ENCODE results near the gene NDRG2.

NDRG2 gene

GRCh38 chr14:20982646-20983369, 42.1 kb downstream of the NDRG2 start:
- no peaks in the 10 kb centered on the region for H3K36me3 ChIP-seq (ENCODE audit: control insufficient read depth, insufficient read depth, low read length)
- H3K9ac ChIP-seq (ENCODE audit: low read depth, low read length), result no peak overlapping the region

GRCh38 chr14:20980906-20981305, 44.0 kb downstream of the NDRG2 start:
- H3K9me3 ChIP-seq (ENCODE audit: control insufficient read depth, insufficient read depth, low read length), result no peaks in the 10 kb centered on the region
- H3K36me3 ChIP-seq (ENCODE audit: control insufficient read depth, insufficient read depth, low read length), result no peaks in the 10 kb centered on the region
- peaks cover 4% of the 10 kb centered on the region; the same call in 1 of the 2 replicates for H3K27me3 ChIP-seq (ENCODE audit: control insufficient read depth, insufficient read depth, low read length)
- no peak overlapping the region for H3K9ac ChIP-seq (ENCODE audit: low read depth, low read length)
- H3K27ac ChIP-seq (ENCODE audit: low read depth, low read length), result no peak overlapping the region
- no peak overlapping the region for H3K4me3 ChIP-seq (ENCODE audit: low read depth, low read length)
- no peaks in the 10 kb centered on the region for H3K4me1 ChIP-seq (ENCODE audit: control insufficient read depth, insufficient read depth, low read length)

More at GRCh38 chr14:20982646-20983369, 42.1 kb downstream of the NDRG2 start:
- Histone ChIP-seq H3K9me3 (ENCODE audit: control insufficient read depth, insufficient read depth, low read length) (no peaks in the 10 kb centered on the region), H3K27me3 (ENCODE audit: control insufficient read depth, insufficient read depth, low read length) (peaks cover 4% of the 10 kb centered on the region; the same call in 1 of the 2 replicates), H3K4me1 (ENCODE audit: control insufficient read depth, insufficient read depth, low read length) (no peaks in the 10 kb centered on the region), H3K27ac (ENCODE audit: low read depth, low read length) (no peak overlapping the region), H3K4me3 (ENCODE audit: low read depth, low read length) (no peak overlapping the region)

DNA sequence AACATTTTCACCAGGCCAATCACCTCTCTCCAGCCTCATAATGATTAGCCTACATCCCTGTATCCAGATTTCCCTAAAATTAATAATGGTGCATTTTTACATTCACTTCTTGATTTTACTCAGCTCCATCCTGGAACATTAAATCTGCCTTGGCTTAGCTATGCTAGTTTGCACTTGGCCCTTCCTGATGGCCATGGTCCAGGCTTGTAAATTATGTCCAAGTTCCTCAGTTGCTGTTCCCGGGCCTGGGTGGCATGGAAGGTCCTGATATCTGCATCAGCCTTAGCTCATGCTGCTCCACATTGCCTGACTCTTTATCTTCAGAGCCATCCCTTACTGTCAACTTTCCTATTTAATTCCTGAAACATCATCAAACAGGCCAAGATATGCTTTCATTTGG, 46.2 kb downstream of the NDRG2 start:
- Histone ChIP-seq H3K27ac (ENCODE audit: low read depth, low read length) (no peak overlapping the region), H3K4me1 (ENCODE audit: control insufficient read depth, insufficient read depth, low read length) (no peaks in the 10 kb centered on the region), H3K9me3 (ENCODE audit: control insufficient read depth, insufficient read depth, low read length) (no peaks in the 10 kb centered on the region), H3K36me3 (ENCODE audit: control insufficient read depth, insufficient read depth, low read length) (no peaks in the 10 kb centered on the region), H3K4me3 (ENCODE audit: low read depth, low read length) (no peak overlapping the region), H3K27me3 (ENCODE audit: control insufficient read depth, insufficient read depth, low read length) (peaks cover 4% of the 10 kb centered on the region; the same call in 1 of the 2 replicates), H3K9ac (ENCODE audit: low read depth, low read length) (no peak overlapping the region)

DNA sequence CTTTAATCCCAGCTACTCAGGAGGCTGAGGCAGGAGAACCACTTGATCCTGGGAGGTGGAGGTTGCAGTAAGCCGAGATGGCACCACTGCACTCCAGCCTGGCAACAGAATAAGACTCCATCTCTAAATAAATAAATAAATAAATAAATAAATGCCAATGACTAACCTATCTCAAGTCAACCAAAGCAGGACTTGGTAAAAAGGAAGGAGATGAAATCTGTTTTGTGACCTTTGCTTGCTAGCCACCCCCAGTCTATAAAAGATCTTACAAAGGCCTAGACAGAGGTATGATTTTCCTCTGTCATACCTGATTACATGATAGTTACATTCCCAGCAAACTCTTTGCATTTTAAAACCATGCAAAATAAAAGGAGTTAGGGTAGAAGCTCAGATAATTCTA, 48.6 kb downstream of the NDRG2 start:
- Histone ChIP-seq H3K36me3 (ENCODE audit: control insufficient read depth, insufficient read depth, low read length) (no peaks in the 10 kb centered on the region), H3K4me3 (ENCODE audit: low read depth, low read length) (no peak overlapping the region), H3K9ac (ENCODE audit: low read depth, low read length) (no peak overlapping the region), H3K9me3 (ENCODE audit: control insufficient read depth, insufficient read depth, low read length) (no peaks in the 10 kb centered on the region), H3K27me3 (ENCODE audit: control insufficient read depth, insufficient read depth, low read length) (peaks cover 4% of the 10 kb centered on the region; the same call in 1 of the 2 replicates), H3K4me1 (ENCODE audit: control insufficient read depth, insufficient read depth, low read length) (peaks cover 5% of the 10 kb centered on the region; the same call in 1 of the 2 replicates), H3K27ac (ENCODE audit: low read depth, low read length) (no peak overlapping the region)

GRCh38 chr14:20973501-20973900, 51.4 kb downstream of the NDRG2 start:
- Histone ChIP-seq H3K4me1 (ENCODE audit: control insufficient read depth, insufficient read depth, low read length) (peaks cover 5% of the 10 kb centered on the region; the same call in 1 of the 2 replicates), H3K27ac (ENCODE audit: low read depth, low read length) (no peak overlapping the region)

DNA sequence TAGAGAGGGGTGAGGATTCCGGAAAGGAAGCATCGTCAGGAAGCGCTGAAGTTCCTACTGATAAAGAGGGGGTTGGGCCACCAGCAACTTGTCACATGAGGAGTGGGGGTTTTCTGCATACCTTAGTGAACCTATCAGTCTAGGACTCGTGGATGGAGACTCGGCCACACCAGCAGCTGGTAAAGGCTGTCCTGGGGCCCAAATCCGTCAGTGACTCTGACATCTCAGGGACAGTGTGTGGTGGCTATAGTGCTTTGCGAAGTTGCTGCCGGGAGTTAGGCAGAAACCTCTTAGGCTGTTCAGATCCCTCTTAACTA, 53.2 kb downstream of the NDRG2 start:
- peaks cover 11% of the 10 kb centered on the region; the same call in 1 of the 2 replicates for H3K27me3 ChIP-seq (ENCODE audit: control insufficient read depth, insufficient read depth, low read length)
- peaks cover 5% of the 10 kb centered on the region; the same call in 1 of the 2 replicates for H3K4me1 ChIP-seq (ENCODE audit: control insufficient read depth, insufficient read depth, low read length)
- no peak overlapping the region for H3K27ac ChIP-seq (ENCODE audit: low read depth, low read length)
- no peaks in the 10 kb centered on the region for H3K9me3 ChIP-seq (ENCODE audit: control insufficient read depth, insufficient read depth, low read length)
- peak overlapping the region; percentile 71 for H3K4me3 ChIP-seq (ENCODE audit: low read depth, low read length)
- no peaks in the 10 kb centered on the region for H3K36me3 ChIP-seq (ENCODE audit: control insufficient read depth, insufficient read depth, low read length)
- no peak overlapping the region for H3K9ac ChIP-seq (ENCODE audit: low read depth, low read length)

More at GRCh38 chr14:20973501-20973900, 51.4 kb downstream of the NDRG2 start:
- Histone ChIP-seq H3K4me3 (ENCODE audit: low read depth, low read length) (no peak overlapping the region), H3K9me3 (ENCODE audit: control insufficient read depth, insufficient read depth, low read length) (no peaks in the 10 kb centered on the region), H3K36me3 (ENCODE audit: control insufficient read depth, insufficient read depth, low read length) (no peaks in the 10 kb centered on the region), H3K27me3 (ENCODE audit: control insufficient read depth, insufficient read depth, low read length) (peaks cover 8% of the 10 kb centered on the region; the same call in 1 of the 2 replicates), H3K9ac (ENCODE audit: low read depth, low read length) (no peak overlapping the region)

DNA sequence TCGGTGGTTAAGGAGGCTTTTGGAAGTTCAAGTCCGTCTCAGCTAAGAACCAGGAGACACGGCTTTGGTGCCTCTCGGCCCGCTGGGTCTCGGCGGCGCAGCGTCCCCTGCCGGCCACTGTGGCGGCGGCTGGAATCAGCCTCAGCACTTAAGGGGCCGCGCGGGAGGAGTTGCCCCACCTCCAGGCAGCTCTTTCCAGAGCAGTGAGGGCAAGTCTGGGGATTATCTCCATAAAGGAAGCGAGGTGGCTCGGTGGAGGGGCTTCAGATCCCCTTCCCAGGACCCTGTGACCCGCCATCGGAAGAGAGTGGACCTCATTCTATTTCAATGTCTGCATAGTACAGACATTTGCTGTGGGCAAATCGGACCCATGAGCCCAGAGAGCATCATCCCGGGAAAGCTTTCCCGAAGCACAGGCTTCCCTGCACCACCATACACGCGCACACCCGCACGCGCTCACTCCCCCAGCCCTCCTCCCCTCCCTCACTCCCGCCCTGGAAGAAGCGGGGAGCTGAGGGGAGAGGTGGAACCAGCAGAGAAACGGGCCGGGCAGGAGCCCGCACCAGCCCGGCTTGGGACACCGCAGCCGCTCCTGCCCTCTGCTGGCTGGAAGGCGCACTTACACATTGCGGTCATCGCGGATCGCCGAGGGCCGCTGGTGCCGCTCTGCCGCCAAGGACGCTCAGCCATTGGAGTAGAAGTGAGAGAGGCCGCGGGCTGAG, 53.7 kb downstream of the NDRG2 start:
- H3K36me3 ChIP-seq (ENCODE audit: control insufficient read depth, insufficient read depth, low read length), result no peaks in the 10 kb centered on the region
- H3K4me3 ChIP-seq (ENCODE audit: low read depth, low read length), result peak overlapping the region; percentile 71
- H3K27ac ChIP-seq (ENCODE audit: low read depth, low read length), result peak overlapping the region; percentile 48
- peak overlapping the region; percentile 57 for H3K9ac ChIP-seq (ENCODE audit: low read depth, low read length)
- H3K4me1 ChIP-seq (ENCODE audit: control insufficient read depth, insufficient read depth, low read length), result peaks cover 5% of the 10 kb centered on the region; the same call in 1 of the 2 replicates
- H3K27me3 ChIP-seq (ENCODE audit: control insufficient read depth, insufficient read depth, low read length), result peaks cover 11% of the 10 kb centered on the region; the same call in 1 of the 2 replicates
- no peaks in the 10 kb centered on the region for H3K9me3 ChIP-seq (ENCODE audit: control insufficient read depth, insufficient read depth, low read length)

DNA sequence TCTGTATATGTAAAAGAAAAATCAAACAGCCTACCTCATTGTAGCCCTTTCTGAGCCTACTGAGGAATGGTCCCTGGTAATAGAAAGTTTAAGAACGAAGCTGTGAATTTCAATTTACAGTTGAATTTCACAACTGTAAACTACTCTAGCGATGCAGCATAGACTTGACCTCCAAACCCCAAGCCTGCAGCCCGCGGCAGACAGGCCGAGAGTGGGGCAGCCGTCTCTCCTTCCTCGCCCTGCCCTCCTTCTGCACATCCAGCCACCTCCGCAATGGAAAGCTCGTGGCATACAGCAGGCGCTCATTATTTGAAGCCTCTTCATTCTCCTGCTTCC, 54.2 kb downstream of the NDRG2 start:
- Histone ChIP-seq H3K9ac (ENCODE audit: low read depth, low read length) (no peak overlapping the region), H3K4me1 (ENCODE audit: control insufficient read depth, insufficient read depth, low read length) (peaks cover 5% of the 10 kb centered on the region; the same call in 1 of the 2 replicates), H3K27me3 (ENCODE audit: control insufficient read depth, insufficient read depth, low read length) (peaks cover 11% of the 10 kb centered on the region; the same call in 1 of the 2 replicates), H3K27ac (ENCODE audit: low read depth, low read length) (no peak overlapping the region), H3K9me3 (ENCODE audit: control insufficient read depth, insufficient read depth, low read length) (no peaks in the 10 kb centered on the region), H3K36me3 (ENCODE audit: control insufficient read depth, insufficient read depth, low read length) (no peaks in the 10 kb centered on the region), H3K4me3 (ENCODE audit: low read depth, low read length) (peak overlapping the region; percentile 71)

DNA sequence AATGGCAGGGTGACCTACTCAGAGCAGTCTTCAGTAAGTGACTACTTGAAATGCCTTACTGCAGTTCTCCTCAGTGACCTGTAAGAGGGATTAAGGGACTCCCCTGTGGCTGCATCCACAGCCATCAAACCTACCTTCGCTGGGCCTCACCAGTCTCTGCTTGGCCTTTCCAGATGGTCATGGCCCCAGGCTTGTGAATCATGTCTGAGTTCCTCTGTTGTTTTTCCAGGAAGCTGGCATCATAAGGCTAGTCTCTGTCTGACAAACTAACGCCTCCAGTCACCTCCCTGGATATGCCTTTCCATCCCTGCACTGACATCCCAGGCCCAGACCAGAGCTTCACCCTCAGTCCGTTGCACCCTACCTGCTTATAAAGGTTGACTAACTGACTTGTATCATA, 55.5 kb downstream of the NDRG2 start:
- no peaks in the 10 kb centered on the region for H3K9me3 ChIP-seq (ENCODE audit: control insufficient read depth, insufficient read depth, low read length)
- peaks cover 5% of the 10 kb centered on the region; the same call in 1 of the 2 replicates for H3K4me1 ChIP-seq (ENCODE audit: control insufficient read depth, insufficient read depth, low read length)
- peaks cover 11% of the 10 kb centered on the region; the same call in 1 of the 2 replicates for H3K27me3 ChIP-seq (ENCODE audit: control insufficient read depth, insufficient read depth, low read length)
- H3K9ac ChIP-seq (ENCODE audit: low read depth, low read length), result no peak overlapping the region
- no peak overlapping the region for H3K4me3 ChIP-seq (ENCODE audit: low read depth, low read length)
- H3K36me3 ChIP-seq (ENCODE audit: control insufficient read depth, insufficient read depth, low read length), result no peaks in the 10 kb centered on the region
- no peak overlapping the region for H3K27ac ChIP-seq (ENCODE audit: low read depth, low read length)

Data from HUES48 (cell line).